SH-SY5Y (cell line): ENCODE measurements around the gene ZNF79.

ENCODE experiments used
- GATA2 ChIP-seq: IDR thresholded peaks from 2 replicates; pipeline ENCODE4 v1.6.1; 2011; ENCODE audit warnings: mild to moderate bottlenecking, low read depth, low read length
- GATA3 ChIP-seq: IDR thresholded peaks from 2 replicates; pipeline ENCODE4 v1.6.1; 2011; ENCODE audit warnings: low read depth, mild to moderate bottlenecking, low read length, moderate library complexity

DNA sequence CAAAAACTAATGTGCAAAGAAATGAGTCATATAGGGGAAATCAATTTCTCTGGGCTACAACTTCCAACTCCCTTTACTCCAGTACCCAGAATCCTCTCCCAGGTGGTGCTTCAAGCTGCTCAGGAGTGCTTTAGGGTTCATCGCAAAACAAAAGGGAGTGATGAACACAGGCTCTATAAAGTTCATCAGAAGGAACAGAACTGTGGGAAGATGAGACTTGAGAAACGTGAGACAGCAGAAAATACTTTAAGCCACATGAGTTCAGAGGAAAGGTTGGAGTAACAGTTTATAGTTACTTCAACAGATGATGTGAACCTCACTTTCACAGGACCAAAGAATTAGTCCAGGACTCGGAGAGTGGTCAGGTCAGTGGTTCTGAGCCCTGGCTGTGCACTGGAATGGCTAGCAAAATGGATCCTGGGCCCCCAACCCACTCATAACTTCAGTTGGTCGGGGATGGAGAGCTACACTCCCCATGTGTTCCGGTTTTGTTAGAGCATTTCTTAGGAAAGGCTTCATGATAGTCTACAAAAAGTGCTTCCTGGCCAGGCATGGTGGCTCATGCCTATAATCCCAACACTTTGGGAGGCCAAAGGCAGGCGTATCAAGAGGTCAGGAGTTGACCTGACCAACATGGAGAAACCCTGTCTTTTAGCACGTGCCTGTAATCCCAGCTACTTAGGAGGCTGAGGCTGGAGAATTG, 22.7 kb downstream of the ZNF79 start:
- no peak for TF ChIP-seq GATA2
- no peak for TF ChIP-seq GATA3
